GM12892 (cell line): ENCODE data around the gene ERG.

Experiments
- POLR2A ChIP-seq: IDR thresholded peaks from 2 replicates; pipeline ENCODE4 v1.6.1; 2011; ENCODE audit warnings: low read depth, low read length, control low read depth
- POLR2AphosphoS5 ChIP-seq: IDR thresholded peaks from 2 replicates; pipeline ENCODE4 v1.6.1; 2011; ENCODE audit warnings: low read depth, low read length, control low read depth
- TAF1 ChIP-seq: IDR thresholded peaks from 2 replicates; pipeline ENCODE4 v1.6.1; 2011; ENCODE audit warnings: low read depth, mild to moderate bottlenecking, control low read depth, low read length, borderline replicate concordance

- TF ChIP-seq POLR2A (no peak), POLR2AphosphoS5 (no peak), TAF1 (no peak)
Observed at GRCh38 chr21:38507374-38507942, 9.2 kb upstream of the ERG start.
